ENCODE results near the gene NHLRC4. TPM values are rescaled to one million over a fixed set of nuclear protein-coding genes. Genes with fewer than 3 reads are reported as not detected.

The NHLRC4 gene
- total RNA-seq, 4 donors from 2014 or later, result 0.49 to 1.0 (median 0.57) TPM

DNA sequence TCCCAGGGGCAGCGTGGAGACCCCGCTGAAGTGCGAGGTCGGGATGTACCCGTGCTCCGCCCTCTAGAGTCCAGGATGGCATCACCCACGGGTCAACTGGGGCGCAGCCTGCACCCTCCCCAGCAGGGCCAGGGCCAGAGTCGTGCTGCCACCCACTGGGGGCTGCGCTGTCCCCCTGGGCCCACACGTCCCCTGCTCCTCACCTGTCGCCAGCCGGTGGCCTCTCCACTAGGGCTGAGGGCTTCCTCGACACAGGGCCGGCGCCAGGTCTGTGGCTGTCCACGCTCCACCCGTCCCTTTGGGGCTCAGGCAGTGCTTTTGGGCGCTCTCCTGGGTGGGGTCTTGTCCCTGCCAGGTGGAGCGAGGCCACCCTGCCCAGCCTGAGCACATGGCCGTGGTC is 18.2 kb upstream of the NHLRC4 start:
- intact Hi-C loops (cut with DNase I; ENCODE audit: low total_unique reads), result loop anchor here (10.0 kb wide), 1 partner anchor 116 kb away; the partner anchor contains the start of gene RHOT2
- DNase-seq (ENCODE audit: low spot score in 2 of 2), result no peak
- 95 to 97% methylated on average over 19 of the region's 21 CpGs for WGBS, 2 donors
- TF ChIP-seq POLR2A (IDR thresholded peaks at IDR 0.05), result no peak
- H3K4me3 ChIP-seq (ENCODE audit: low read depth, poor library complexity, severe bottlenecking), result no peak overlapping the region

DNA sequence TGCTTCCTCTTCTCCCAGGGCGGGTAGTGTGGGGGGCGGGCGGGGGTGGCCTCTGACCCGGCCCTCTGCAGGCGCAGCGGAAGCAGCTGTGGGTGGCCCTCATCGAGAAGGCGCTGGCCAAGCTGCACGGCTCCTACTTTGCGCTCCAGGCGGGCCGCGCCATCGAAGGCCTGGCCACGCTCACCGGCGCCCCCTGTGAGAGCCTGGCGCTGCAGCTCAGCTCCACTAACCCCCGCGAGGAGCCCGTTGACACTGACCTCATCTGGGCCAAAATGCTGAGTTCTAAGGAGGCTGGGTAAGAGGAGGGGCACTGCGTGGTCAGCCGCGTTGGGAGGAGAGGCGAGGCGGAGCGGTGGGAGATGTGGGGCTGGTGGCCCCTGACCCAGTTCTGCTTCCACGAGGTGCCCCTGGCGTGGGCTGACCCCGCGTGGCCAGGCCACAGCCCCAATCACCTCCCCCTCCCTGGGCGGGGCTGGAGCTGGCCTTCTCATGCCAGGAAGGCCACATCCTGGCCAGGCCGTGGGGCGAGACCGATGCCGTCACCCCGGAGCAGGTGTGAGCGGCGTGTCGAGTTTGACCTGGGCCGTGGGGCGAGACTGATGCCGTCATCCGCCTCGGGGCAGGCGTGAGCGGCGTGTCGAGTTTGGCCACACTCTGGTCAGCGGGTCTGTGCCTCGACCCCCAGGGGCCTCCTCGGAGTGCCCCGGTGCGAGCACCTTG is 17.1 kb upstream of the NHLRC4 start:
- 93 to 95% methylated on average over 46 to 51 of the region's 54 CpGs for WGBS, 2 donors
- DNase-seq (ENCODE audit: low spot score in 2 of 2), result no peak
- H3K4me3 ChIP-seq (ENCODE audit: low read depth, poor library complexity, severe bottlenecking), result no peak overlapping the region
- no peak for TF ChIP-seq POLR2A (IDR thresholded peaks at IDR 0.05)
- TF ChIP-seq, protein P1, sequence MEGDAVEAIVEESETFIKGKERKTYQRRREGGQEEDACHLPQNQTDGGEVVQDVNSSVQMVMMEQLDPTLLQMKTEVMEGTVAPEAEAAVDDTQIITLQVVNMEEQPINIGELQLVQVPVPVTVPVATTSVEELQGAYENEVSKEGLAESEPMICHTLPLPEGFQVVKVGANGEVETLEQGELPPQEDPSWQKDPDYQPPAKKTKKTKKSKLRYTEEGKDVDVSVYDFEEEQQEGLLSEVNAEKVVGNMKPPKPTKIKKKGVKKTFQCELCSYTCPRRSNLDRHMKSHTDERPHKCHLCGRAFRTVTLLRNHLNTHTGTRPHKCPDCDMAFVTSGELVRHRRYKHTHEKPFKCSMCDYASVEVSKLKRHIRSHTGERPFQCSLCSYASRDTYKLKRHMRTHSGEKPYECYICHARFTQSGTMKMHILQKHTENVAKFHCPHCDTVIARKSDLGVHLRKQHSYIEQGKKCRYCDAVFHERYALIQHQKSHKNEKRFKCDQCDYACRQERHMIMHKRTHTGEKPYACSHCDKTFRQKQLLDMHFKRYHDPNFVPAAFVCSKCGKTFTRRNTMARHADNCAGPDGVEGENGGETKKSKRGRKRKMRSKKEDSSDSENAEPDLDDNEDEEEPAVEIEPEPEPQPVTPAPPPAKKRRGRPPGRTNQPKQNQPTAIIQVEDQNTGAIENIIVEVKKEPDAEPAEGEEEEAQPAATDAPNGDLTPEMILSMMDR (IDR thresholded peaks at IDR 0.05), result no peak
- intact Hi-C loops (cut with DNase I; ENCODE audit: low total_unique reads), result loop anchor here (10.0 kb wide), 1 partner anchor 115 kb away; the partner anchor contains the start of gene RHOT2

DNA sequence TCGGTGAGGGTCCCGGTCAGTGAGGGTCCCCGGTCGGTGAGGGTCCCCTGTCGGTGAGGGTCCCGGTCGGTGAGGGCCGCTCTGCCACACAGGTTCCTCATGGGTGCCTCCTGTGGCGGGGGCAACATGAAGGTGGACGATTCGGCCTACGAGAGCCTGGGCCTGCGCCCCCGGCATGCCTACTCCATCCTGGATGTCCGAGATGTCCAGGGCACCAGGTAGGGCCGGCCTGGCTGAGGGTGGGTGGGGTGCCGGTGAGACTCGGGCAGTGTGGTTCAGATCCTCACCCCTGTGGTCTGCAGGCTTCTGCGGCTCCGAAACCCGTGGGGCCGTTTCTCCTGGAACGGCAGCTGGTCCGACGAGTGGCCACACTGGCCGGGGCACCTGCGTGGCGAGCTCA is 15.6 kb upstream of the NHLRC4 start:
- intact Hi-C loops (cut with DNase I; ENCODE audit: low total_unique reads), result no loop called here
- H3K4me3 ChIP-seq (ENCODE audit: low read depth, poor library complexity, severe bottlenecking), result no peak overlapping the region

DNA sequence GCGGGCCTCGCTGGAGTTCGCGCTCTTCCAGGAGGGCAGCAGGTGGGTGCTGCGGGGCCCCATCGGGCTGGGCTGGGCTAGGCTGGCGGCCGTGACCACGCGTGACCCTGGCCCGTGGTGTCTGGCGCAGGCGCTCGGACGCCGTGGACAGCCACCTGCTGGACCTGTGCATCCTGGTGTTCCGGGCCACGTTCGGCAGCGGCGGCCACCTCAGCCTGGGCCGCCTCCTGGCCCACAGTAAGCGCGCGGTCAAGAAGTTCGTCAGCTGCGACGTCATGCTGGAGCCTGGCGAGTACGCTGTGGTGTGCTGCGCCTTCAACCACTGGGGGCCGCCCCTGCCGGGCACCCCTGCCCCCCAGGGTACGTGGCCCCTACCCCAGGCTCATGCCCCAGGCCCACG is 14.6 kb upstream of the NHLRC4 start:
- WGBS, 2 donors, result 94 to 97% methylated on average over 21 to 35 of the region's 35 CpGs
- TF ChIP-seq POLR2A (IDR thresholded peaks at IDR 0.05), result no peak
- TF ChIP-seq, protein P1 (IDR thresholded peaks at IDR 0.05), result no peak
- H3K4me3 ChIP-seq (ENCODE audit: low read depth, poor library complexity, severe bottlenecking), result no peak overlapping the region
- intact Hi-C loops (cut with DNase I; ENCODE audit: low total_unique reads), result no loop called here
- no peak for DNase-seq (ENCODE audit: low spot score in 2 of 2)

More for the DNA sequence above, 15.6 kb upstream of the NHLRC4 start:
- TF ChIP-seq POLR2A (IDR thresholded peaks at IDR 0.05), result no peak
- TF ChIP-seq, protein P1 (IDR thresholded peaks at IDR 0.05), result no peak
- WGBS, 2 donors, result 97 to 98% methylated on average over 24 to 28 of the region's 28 CpGs
- no peak for DNase-seq (ENCODE audit: low spot score in 2 of 2)

DNA sequence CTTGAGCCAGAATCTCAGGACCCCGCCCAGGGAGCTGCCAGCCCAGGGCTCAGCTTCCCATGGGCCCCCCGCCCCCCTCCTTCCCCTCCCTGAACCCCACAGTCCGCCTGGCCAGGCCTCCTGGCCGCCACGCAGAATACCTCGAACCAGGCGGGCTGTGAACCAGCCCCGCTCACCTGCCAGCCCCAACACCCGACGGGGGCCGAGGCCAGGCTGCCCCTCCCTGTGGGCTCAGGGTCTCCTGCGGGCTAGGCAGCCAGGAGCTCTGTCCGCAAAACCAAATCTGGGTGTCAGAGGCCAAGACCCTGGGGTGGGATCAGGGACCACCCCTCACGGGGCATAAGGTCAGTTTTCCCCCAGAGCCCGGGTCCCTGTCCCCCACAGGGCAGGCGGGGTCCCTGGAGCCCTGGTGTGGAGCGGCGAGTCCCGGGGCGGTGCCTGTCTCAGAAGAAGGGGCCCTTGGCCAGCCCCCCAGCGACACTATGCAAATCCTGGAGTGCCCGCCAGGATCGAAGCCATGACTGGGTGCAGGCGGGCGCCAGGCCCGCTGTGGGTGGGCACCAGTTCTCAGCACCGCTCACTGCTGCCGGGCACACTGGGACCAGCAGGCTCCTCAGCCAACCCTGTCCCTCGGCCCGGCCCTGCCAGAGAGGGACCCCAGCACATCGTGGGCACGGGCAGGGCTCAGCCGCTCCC is 13.1 kb upstream of the NHLRC4 start:
- 91 to 96% methylated on average over 13 to 19 of the region's 33 CpGs for WGBS, 2 donors
- intact Hi-C loops (cut with DNase I; ENCODE audit: low total_unique reads), result no loop called here
- no peak for DNase-seq (ENCODE audit: low spot score in 2 of 2)
- TF ChIP-seq, protein P1 (IDR thresholded peaks at IDR 0.05), result no peak
- no peak for TF ChIP-seq POLR2A (IDR thresholded peaks at IDR 0.05)
- no peak overlapping the region for H3K4me3 ChIP-seq (ENCODE audit: low read depth, poor library complexity, severe bottlenecking)

DNA sequence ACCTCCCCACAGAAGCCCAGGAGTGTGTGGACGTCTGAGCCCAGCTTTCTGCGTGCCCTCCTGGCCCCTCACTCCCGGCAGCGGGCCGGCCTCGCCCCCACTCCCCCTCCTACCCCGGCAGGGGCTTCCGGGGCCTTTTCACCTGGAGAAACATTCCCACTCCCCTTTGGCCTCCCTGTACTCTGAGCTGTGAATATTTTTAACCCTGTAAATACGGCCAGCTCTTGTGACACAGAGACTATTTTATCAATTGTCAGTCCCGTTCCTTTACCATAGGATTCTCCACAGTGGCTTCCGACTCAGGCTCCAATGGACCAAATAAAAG is 12.5 kb upstream of the NHLRC4 start:
- no peak for DNase-seq (ENCODE audit: low spot score in 2 of 2)
- WGBS, 2 donors, result 71 to 81% methylated on average over 9 to 11 of the region's 11 CpGs

More for the DNA sequence above, 12.5 kb upstream of the NHLRC4 start:
- TF ChIP-seq POLR2A (IDR thresholded peaks at IDR 0.05), result no peak
- TF ChIP-seq, protein P1 (IDR thresholded peaks at IDR 0.05), result no peak
- intact Hi-C loops (cut with DNase I; ENCODE audit: low total_unique reads), result no loop called here
- no peak overlapping the region for H3K4me3 ChIP-seq (ENCODE audit: low read depth, poor library complexity, severe bottlenecking)

Measured in lower leg skin (tissue), 4 donors.